Activated CD4-positive, alpha-beta T cell treated with anti-CD3 and anti-CD28 coated beads for 4 hours (primary cell): ENCODE data around the gene FAM221A.
"Not testable (repeated sequence)": the region's sequence is repeated elsewhere in the genome, so short reads cannot be mapped to it uniquely, and the experiment has no call there.

ENCODE experiments used
- DNase-seq, 2 donors: peaks; one replicate each; pipeline ENCODE4 v3.0.0-alpha.2; 2020

Gene FAM221A

GRCh38 chr7:23679898-23680413 is at the start of gene FAM221A:
FAM221A (plus strand) TSS chr7:23680199; CDS start chr7:23680219, 20 bp downstream.
- DNase-seq: peak; percentile 77

GRCh38 chr7:23633417-23633816 is 46.6 kb upstream of the FAM221A start:
- no peak for DNase-seq

GRCh38 chr7:23645822-23646221 is 34.2 kb upstream of the FAM221A start:
- no peak for DNase-seq

- DNase-seq: no peak
These were observed 26.1 kb upstream of the FAM221A start for GRCh38 chr7:23653942-23654341.

GRCh38 chr7:23654508-23654907 is 25.5 kb upstream of the FAM221A start:
- no peak for DNase-seq

- no peak for DNase-seq
These were observed 24.6 kb upstream of the FAM221A start for GRCh38 chr7:23655433-23655832.

- no peak for DNase-seq
These were observed 21.1 kb upstream of the FAM221A start for GRCh38 chr7:23658831-23659427.

- no peak for DNase-seq
These were observed 18.6 kb upstream of the FAM221A start for GRCh38 chr7:23661385-23661784.

- no peak for DNase-seq
These were observed 17.6 kb upstream of the FAM221A start for GRCh38 chr7:23662124-23662983.

- DNase-seq: no peak
These were observed 17.1 kb upstream of the FAM221A start for GRCh38 chr7:23662984-23663313.

GRCh38 chr7:23664122-23664521 is 15.9 kb upstream of the FAM221A start:
- no peak for DNase-seq

- DNase-seq: no peak
These were observed 8.0 kb upstream of the FAM221A start for GRCh38 chr7:23672033-23672432.

- DNase-seq: peak; percentile 15 to 35
These were observed 711 bp downstream of the FAM221A start for GRCh38 chr7:23680414-23681405.

GRCh38 chr7:23684041-23684440 is 4.0 kb downstream of the FAM221A start:
- DNase-seq: not testable (repeated sequence)

- DNase-seq: no peak
These were observed 5.7 kb downstream of the FAM221A start for GRCh38 chr7:23685731-23686130.

GRCh38 chr7:23687011-23687410 is 7.0 kb downstream of the FAM221A start:
- no peak for DNase-seq

GRCh38 chr7:23689165-23689564 is 9.2 kb downstream of the FAM221A start:
- no peak for DNase-seq

GRCh38 chr7:23691320-23691719 is 11.3 kb downstream of the FAM221A start:
- no peak for DNase-seq

- DNase-seq: no peak
These were observed 13.2 kb downstream of the FAM221A start for GRCh38 chr7:23693224-23693623.

- peak; percentile 35 to 53 for DNase-seq
These were observed 17.0 kb downstream of the FAM221A start for GRCh38 chr7:23696916-23697441.

- no peak for DNase-seq
These were observed 18.8 kb downstream of the FAM221A start for GRCh38 chr7:23698822-23699221.

- DNase-seq: no peak
These were observed 20.0 kb downstream of the FAM221A start for GRCh38 chr7:23700046-23700445.
